IMR-90 (cell line): ENCODE results near the gene INTS11. TPM values are rescaled to one million over a fixed set of nuclear protein-coding genes. Genes with fewer than 3 reads are reported as not detected.

Source experiments
- ATAC-seq: fragments of 200-7000 bp; cut with Tn5 transposase; 2 replicates; pipeline ENCODE4 v1.9.1; 2020; ENCODE audit warnings: low read depth, mild to moderate bottlenecking, moderate library complexity
- BruUV-seq: library from RNA; stranded (reverse); fragments of 400-500 nt; replicated peaks from 2 replicates; lab custom pipeline; 2021; lab: Mats Ljungman, UMichigan
- CTCF ChIA-PET: fragments of 300-600 bp; formaldehyde crosslinking; extraction: SDS; loops from one replicate; lab custom pipeline; 2021; ENCODE audit warnings: antibody characterized with exemption; lab: Yijun Ruan, JAX
- POLR2A ChIA-PET: fragments of 300-600 bp; sonication (Branson Sonifier 250); formaldehyde crosslinking; loops from one replicate; lab custom pipeline; 2022; ENCODE audit warnings: antibody characterized with exemption; ENCODE audit not compliant: unreplicated experiment; lab: Charles Lee
- DNase-seq: peaks from one replicate; pipeline ENCODE4 v3.0.0; 2013
- H2AFZ ChIP-seq: replicated peaks from 2 replicates; pipeline ENCODE3; 2013; ENCODE audit warnings: low read length, mild to moderate bottlenecking; ENCODE audit not compliant: poor library complexity
- H2AK5ac ChIP-seq: 2 replicates; pipeline ENCODE4 v1.6.1; 2013; ENCODE audit warnings: low read depth, low read length, inconsistent platforms
- H2AK9ac ChIP-seq: replicated peaks from 2 replicates; pipeline ENCODE3; 2013; ENCODE audit warnings: mild to moderate bottlenecking, low read depth, low read length, moderate library complexity; ENCODE audit not compliant: poor library complexity
- H2BK120ac ChIP-seq: 2 replicates; pipeline ENCODE4 v1.6.1; 2013; ENCODE audit warnings: low read depth, low read length, inconsistent platforms
- H2BK15ac ChIP-seq: 3 replicates; pipeline ENCODE4 v1.6.1; 2013; ENCODE audit warnings: low read depth, low read length, inconsistent platforms
- H2BK20ac ChIP-seq: 2 replicates; pipeline ENCODE4 v1.6.1; 2013; ENCODE audit warnings: low read depth, mild to moderate bottlenecking, inconsistent platforms, low read length, moderate library complexity
- H2BK5ac ChIP-seq: 2 replicates; pipeline ENCODE4 v1.6.1; 2013; ENCODE audit warnings: mild to moderate bottlenecking, low read depth, low read length, inconsistent platforms; ENCODE audit not compliant: poor library complexity, severe bottlenecking
- H3K14ac ChIP-seq: replicated peaks from 2 replicates; pipeline ENCODE4 v1.6.1; 2013; ENCODE audit warnings: low read depth, low read length, inconsistent platforms
- H3K18ac ChIP-seq: 2 replicates; pipeline ENCODE4 v1.6.1; 2013; ENCODE audit warnings: low read depth, low read length, control low read depth
- H3K23ac ChIP-seq: 2 replicates; pipeline ENCODE4 v1.6.1; 2013; ENCODE audit warnings: low read depth, low read length, inconsistent platforms
- H3K27ac ChIP-seq: 2 replicates; pipeline ENCODE4 v1.5.1; 2013; ENCODE audit warnings: mild to moderate bottlenecking, control low read depth, low read length; ENCODE audit not compliant: insufficient read depth
- H3K27me3 ChIP-seq: 2 replicates; pipeline ENCODE4 v1.6.1; 2013; ENCODE audit warnings: low read length; ENCODE audit not compliant: control insufficient read depth, insufficient read depth
- H3K36me3 ChIP-seq: 2 replicates; pipeline ENCODE4 v1.6.1; 2013; ENCODE audit warnings: low read length, mixed read lengths; ENCODE audit not compliant: control insufficient read depth, insufficient read depth
- H3K4ac ChIP-seq: 2 replicates; pipeline ENCODE4 v1.6.1; 2013; ENCODE audit warnings: low read depth, low read length, inconsistent platforms
- H3K4me1 ChIP-seq: 2 replicates; pipeline ENCODE4 v1.6.1; 2013; ENCODE audit warnings: low read length, mixed read lengths; ENCODE audit not compliant: control insufficient read depth, insufficient read depth
- H3K4me2 ChIP-seq: 2 replicates; pipeline ENCODE4 v1.6.1; 2013; ENCODE audit warnings: low read depth, mild to moderate bottlenecking, control low read depth, low read length, moderate library complexity
- H3K4me3 ChIP-seq: 2 replicates; pipeline ENCODE4 v1.5.1; 2013; ENCODE audit warnings: low read depth, mild to moderate bottlenecking, control low read depth, low read length, moderate library complexity; ENCODE audit not compliant: insufficient read depth
- H3K56ac ChIP-seq: 2 replicates; pipeline ENCODE4 v1.6.1; 2013; ENCODE audit warnings: low read length, inconsistent platforms; ENCODE audit not compliant: insufficient read depth; ENCODE audit errors: extremely low read depth
- H3K79me1 ChIP-seq, 2 experiments: 2 replicates each; pipeline ENCODE4 v1.6.1; 2013; ENCODE audit warnings: low read length in 2 of 2, inconsistent platforms in 1 of 2, low read depth in 1 of 2
- H3K9ac ChIP-seq: 2 replicates; pipeline ENCODE4 v1.6.1; 2013; ENCODE audit warnings: low read depth, low read length, control low read depth
- H3K9me1 ChIP-seq: 2 replicates; pipeline ENCODE4 v1.6.1; 2013; ENCODE audit warnings: low read length, inconsistent platforms; ENCODE audit not compliant: insufficient read depth
- H3K9me3 ChIP-seq: 2 replicates; pipeline ENCODE4 v1.6.1; 2013; ENCODE audit warnings: low read length; ENCODE audit not compliant: control insufficient read depth, insufficient read depth
- H4K20me1 ChIP-seq: 2 replicates; pipeline ENCODE4 v1.6.1; 2013; ENCODE audit warnings: low read length, inconsistent platforms; ENCODE audit not compliant: insufficient read depth
- H4K5ac ChIP-seq: 2 replicates; pipeline ENCODE4 v1.6.1; 2013; ENCODE audit warnings: mild to moderate bottlenecking, low read depth, low read length, control low read depth
- H4K8ac ChIP-seq, 2 experiments: 2 replicates each; pipeline ENCODE4 v1.6.1; 2013; ENCODE audit warnings: low read depth in 2 of 2, low read length in 2 of 2, control low read depth in 1 of 2, inconsistent platforms in 1 of 2
- H4K91ac ChIP-seq: 2 replicates; pipeline ENCODE4 v1.6.1; 2013; ENCODE audit warnings: low read depth, low read length, inconsistent platforms; ENCODE audit not compliant: insufficient read depth
- BHLHE40 ChIP-seq: fragments of 150-350 bp; IDR thresholded peaks from 2 replicates; pipeline ENCODE4 v1.6.1; 2016; ENCODE audit warnings: mild to moderate bottlenecking, low read depth, low read length
- MXI1 ChIP-seq: IDR thresholded peaks from 2 replicates; pipeline ENCODE4 v1.6.1; 2012; ENCODE audit warnings: low read depth, mild to moderate bottlenecking, low read length, moderate library complexity, borderline replicate concordance
- NFE2L2 ChIP-seq: fragments of 150-350 bp; IDR thresholded peaks from 2 replicates; pipeline ENCODE4 v1.6.1; 2016; ENCODE audit warnings: low read depth, mild to moderate bottlenecking, low read length
- RCOR1 ChIP-seq: IDR thresholded peaks from 2 replicates; pipeline ENCODE4 v1.6.1; 2012; ENCODE audit warnings: mild to moderate bottlenecking, low read length, improper control_type of control experiment; ENCODE audit not compliant: insufficient replicate concordance
- RFX5 ChIP-seq: IDR thresholded peaks from 2 replicates; pipeline ENCODE4 v1.8.0; 2012; ENCODE audit warnings: low read depth, mild to moderate bottlenecking, low read length, moderate library complexity
- SMC3 ChIP-seq: fragments of 150-350 bp; IDR thresholded peaks from 2 replicates; pipeline ENCODE4 v1.6.1; 2016; ENCODE audit warnings: low read depth, mild to moderate bottlenecking, antibody characterized with exemption, low read length, moderate library complexity
- WGBS, 2 experiments: methylation state at CpG; one replicate each; pipeline versions ENCODE4 v1.1.5 to v1.1.7; 2013; ENCODE audit warnings: missing lambda C conversion rate in 2 of 2; ENCODE audit not compliant: insufficient read length in 1 of 2; ENCODE audit errors: extremely low coverage in 2 of 2; 5-methylcytosine and 5-hydroxymethylcytosine counted together
- dilution Hi-C: fragments of 300-500 bp; cut with HindIII; formaldehyde crosslinking; loops from one replicate; pipeline ENCODE4 v1.14.3; 2018; ENCODE audit warnings: low sequenced_read_pairs; ENCODE audit not compliant: unreplicated experiment
- in situ Hi-C: fragments of 300-500 bp; cut with MboI; formaldehyde crosslinking; loops from 3 replicates; pipeline ENCODE4 v1.14.3; 2019; ENCODE audit warnings: low sequenced_read_pairs, inconsistent platforms, mixed read lengths
- intact Hi-C: fragments of 100-400 bp; cut with micrococcal nuclease; formaldehyde crosslinking; loops from 2 replicates; pipeline ENCODE4 v1.10.0; 2022
- polyA plus RNA-seq, 3 experiments: library from polyadenylated mRNA; depleted of rRNA; stranded (reverse); fragments of >200 nt; gene quantifications; 2 replicates each; pipeline ENCODE4 v1.2.3, GENCODE V29; 2012; ENCODE audit warnings: low replicate concordance in 1 of 3
- total RNA-seq: library from RNA; depleted of rRNA; stranded (reverse); fragments of >200 nt; gene quantifications from 2 replicates; pipeline ENCODE4 v1.2.3, GENCODE V29; 2012
- TF ChIP-seq, protein P1 (sequence below): conservative IDR thresholded peaks from 2 replicates; pipeline ENCODE4 v1.5.1; 2012; ENCODE audit warnings: mild to moderate bottlenecking, low read depth, low read length, improper control_type of control experiment

The INTS11 gene
- total and polyA plus RNA-seq, 2 of the 4 experiments (the other 2 are of a cell fraction) = 56.1 to 123 TPM

- Histone ChIP-seq H4K8ac (no peak overlapping the region), H4K20me1 (peaks cover 18% of the 10 kb centered on the region), H4K5ac (no peak overlapping the region), H3K9ac (no peak overlapping the region), H3K14ac (no peak overlapping the region), H3K4ac (no peak overlapping the region), H3K79me1 (peaks cover 12 to 19% of the 10 kb centered on the region in 2 experiments), H3K9me1 (peaks cover 9% of the 10 kb centered on the region), H3K56ac (no peak overlapping the region), H3K4me1 (no peaks in the 10 kb centered on the region), H2BK5ac (no peak overlapping the region), H4K91ac (no peak overlapping the region), H3K18ac (no peak overlapping the region), H3K23ac (no peak overlapping the region), H2BK120ac (no peak overlapping the region), H3K9me3 (no peaks in the 10 kb centered on the region), H2BK20ac (no peak overlapping the region), H2AK9ac (no peak overlapping the region), H3K27me3 (no peaks in the 10 kb centered on the region), H3K4me2 (no peak overlapping the region), H2AK5ac (no peak overlapping the region), H2BK15ac (no peak overlapping the region), H2AFZ (no peak overlapping the region), H3K27ac (no peak overlapping the region), H3K36me3 (peaks cover 48% of the 10 kb centered on the region), H3K4me3 (no peak overlapping the region)
- CTCF ChIA-PET = no interaction called here
- in situ Hi-C loops = no loop called here
- 0 out of 2 replicates have a peak, but pooled peaks have one; percentile 47 for ATAC-seq
- no TSS peak for BruUV-seq
- no peak for DNase-seq
- intact Hi-C loops = no loop called here
- 79% methylated on average over 5 of the region's 18 CpGs; no CpG with 5 or more reads in 1 of the 2 experiments for WGBS, 2 experiments
- TF ChIP-seq NFE2L2 (no peak), MXI1 (no peak), RCOR1 (no peak), BHLHE40 (no peak), RFX5 (no peak), SMC3 (no peak)
- TF ChIP-seq, protein P1, sequence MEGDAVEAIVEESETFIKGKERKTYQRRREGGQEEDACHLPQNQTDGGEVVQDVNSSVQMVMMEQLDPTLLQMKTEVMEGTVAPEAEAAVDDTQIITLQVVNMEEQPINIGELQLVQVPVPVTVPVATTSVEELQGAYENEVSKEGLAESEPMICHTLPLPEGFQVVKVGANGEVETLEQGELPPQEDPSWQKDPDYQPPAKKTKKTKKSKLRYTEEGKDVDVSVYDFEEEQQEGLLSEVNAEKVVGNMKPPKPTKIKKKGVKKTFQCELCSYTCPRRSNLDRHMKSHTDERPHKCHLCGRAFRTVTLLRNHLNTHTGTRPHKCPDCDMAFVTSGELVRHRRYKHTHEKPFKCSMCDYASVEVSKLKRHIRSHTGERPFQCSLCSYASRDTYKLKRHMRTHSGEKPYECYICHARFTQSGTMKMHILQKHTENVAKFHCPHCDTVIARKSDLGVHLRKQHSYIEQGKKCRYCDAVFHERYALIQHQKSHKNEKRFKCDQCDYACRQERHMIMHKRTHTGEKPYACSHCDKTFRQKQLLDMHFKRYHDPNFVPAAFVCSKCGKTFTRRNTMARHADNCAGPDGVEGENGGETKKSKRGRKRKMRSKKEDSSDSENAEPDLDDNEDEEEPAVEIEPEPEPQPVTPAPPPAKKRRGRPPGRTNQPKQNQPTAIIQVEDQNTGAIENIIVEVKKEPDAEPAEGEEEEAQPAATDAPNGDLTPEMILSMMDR = no peak
- POLR2A ChIA-PET = no interaction called here
- dilution Hi-C loops = no loop called here
These were observed 13.3 kb upstream of the INTS11 start for GRCh38 chr1:1337793-1338147.
